T-helper 2 cell (primary cell): ENCODE results near the gene SH2D4B.
"Not testable (repeated sequence)": the region's sequence is repeated elsewhere in the genome, so short reads cannot be mapped to it uniquely, and the experiment has no call there.

Experiments used
- DNase-seq, 5 experiments: peaks; one replicate each; pipeline versions ENCODE4 v3.0.0 to v3.0.0-alpha.2; 2012 to 2022

SH2D4B gene

GRCh38 chr10:80526218-80526617, 11.5 kb upstream of the SH2D4B start:
- no peak for DNase-seq

- DNase-seq: no peak
Measured at GRCh38 chr10:80526742-80527141, 11.0 kb upstream of the SH2D4B start.

GRCh38 chr10:80528185-80528700, 9.5 kb upstream of the SH2D4B start:
- no peak for DNase-seq

GRCh38 chr10:80528901-80529300, 8.8 kb upstream of the SH2D4B start:
- no peak for DNase-seq

GRCh38 chr10:80529604-80530003, 8.1 kb upstream of the SH2D4B start:
- DNase-seq: peak in 2 of 5 experiments; percentile 44 to 85

GRCh38 chr10:80530251-80530650, 7.5 kb upstream of the SH2D4B start:
- DNase-seq: peak in 1 of 5 experiments; percentile 72

GRCh38 chr10:80530816-80531215, 6.9 kb upstream of the SH2D4B start:
- DNase-seq: peak in 1 of 5 experiments; percentile 38

- no peak for DNase-seq
Measured at GRCh38 chr10:80532571-80532970, 5.1 kb upstream of the SH2D4B start.

GRCh38 chr10:80534059-80534458, 3.6 kb upstream of the SH2D4B start:
- DNase-seq: not testable (repeated sequence)

GRCh38 chr10:80534646-80535045, 3.1 kb upstream of the SH2D4B start:
- not testable (repeated sequence) for DNase-seq

GRCh38 chr10:80535671-80536360, 1.9 kb upstream of the SH2D4B start:
- DNase-seq: peak; percentile 40 to 88 (median 67)

- DNase-seq: no peak
Measured at GRCh38 chr10:80536361-80536835, 1.3 kb upstream of the SH2D4B start.

GRCh38 chr10:80537086-80537735, 491 bp upstream of the SH2D4B start:
- DNase-seq: no peak

GRCh38 chr10:80538481-80539185, 931 bp downstream of the SH2D4B start:
- no peak for DNase-seq

- no peak for DNase-seq
Measured at GRCh38 chr10:80539421-80540031, 1.8 kb downstream of the SH2D4B start.

- DNase-seq: no peak
Measured at GRCh38 chr10:80540136-80540535, 2.4 kb downstream of the SH2D4B start.

- DNase-seq: no peak
Measured at GRCh38 chr10:80540618-80540980, 2.9 kb downstream of the SH2D4B start.

- DNase-seq: peak in 1 of 5 experiments; percentile 26
Measured at GRCh38 chr10:80540981-80541750, 3.5 kb downstream of the SH2D4B start.

GRCh38 chr10:80542053-80542452, 4.4 kb downstream of the SH2D4B start:
- no peak for DNase-seq

- DNase-seq: no peak
Measured at GRCh38 chr10:80542652-80543318, 5.1 kb downstream of the SH2D4B start.

GRCh38 chr10:80543319-80543672, 5.6 kb downstream of the SH2D4B start:
- DNase-seq: not testable (repeated sequence)
